ENCODE results near the gene BRINP3.

The BRINP3 gene

DNA sequence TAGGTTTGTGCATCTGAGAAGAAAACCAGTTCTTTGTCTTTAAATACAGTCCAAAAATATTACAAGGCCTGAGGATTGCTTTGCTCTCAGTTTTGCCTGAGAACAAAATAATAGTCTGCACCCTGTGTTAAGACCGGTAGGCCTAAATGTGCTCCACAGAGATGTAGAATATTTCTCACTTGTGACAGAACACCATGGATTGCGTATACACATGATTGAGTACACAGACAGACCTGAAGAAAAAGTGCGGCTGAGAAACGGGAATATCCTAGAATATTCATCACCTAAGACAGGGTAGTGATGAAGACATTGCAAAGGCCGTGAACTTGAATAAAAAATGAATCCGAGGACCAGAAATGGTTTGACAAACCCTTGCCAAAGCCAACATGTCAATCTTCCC is 155.4 kb downstream of the BRINP3 start:
- DNase-seq (ENCODE audit: low read depth): no peak

DNA sequence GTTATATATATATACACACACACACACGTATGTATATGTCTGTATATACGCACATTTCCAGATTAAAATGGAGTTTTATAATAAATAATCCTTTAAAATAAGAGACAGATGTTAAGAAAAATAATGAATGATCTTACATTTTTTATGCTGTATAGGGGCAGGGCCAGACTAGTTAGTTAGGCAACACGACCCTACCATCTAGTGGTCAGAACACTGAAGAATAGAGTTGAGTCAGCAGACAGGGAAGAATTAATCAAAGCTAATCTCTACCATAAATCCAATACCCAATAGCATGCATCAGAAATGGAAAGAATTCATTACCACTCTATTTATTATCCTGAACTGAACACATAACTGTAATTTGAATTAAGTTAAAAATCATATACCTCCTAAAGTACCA is 156.7 kb downstream of the BRINP3 start:
- DNase-seq (ENCODE audit: low read depth): no peak

- no peak for DNase-seq (ENCODE audit: low read depth)
These were observed 164.9 kb downstream of the BRINP3 start for GRCh38 chr1:190312763-190313162.

DNA sequence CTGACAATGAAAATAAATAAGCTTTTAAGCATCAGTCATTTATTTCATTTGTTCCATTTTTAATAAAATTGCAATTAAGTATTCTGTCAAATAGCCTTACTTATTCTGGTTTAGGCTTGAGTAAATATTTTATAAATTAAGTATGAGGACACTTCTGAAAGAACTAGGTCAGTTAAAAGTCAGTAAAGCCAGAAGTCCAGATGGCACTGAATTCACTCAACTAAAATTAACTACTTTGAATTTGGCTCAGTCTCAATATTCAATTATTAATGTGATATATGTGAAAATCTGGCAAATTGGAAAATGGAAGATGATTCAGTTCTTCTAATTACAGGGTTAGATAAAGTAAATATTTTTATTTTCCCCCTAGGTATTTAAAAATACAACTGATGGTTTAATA is 174.2 kb downstream of the BRINP3 start:
- no peak for DNase-seq (ENCODE audit: low read depth)

DNA sequence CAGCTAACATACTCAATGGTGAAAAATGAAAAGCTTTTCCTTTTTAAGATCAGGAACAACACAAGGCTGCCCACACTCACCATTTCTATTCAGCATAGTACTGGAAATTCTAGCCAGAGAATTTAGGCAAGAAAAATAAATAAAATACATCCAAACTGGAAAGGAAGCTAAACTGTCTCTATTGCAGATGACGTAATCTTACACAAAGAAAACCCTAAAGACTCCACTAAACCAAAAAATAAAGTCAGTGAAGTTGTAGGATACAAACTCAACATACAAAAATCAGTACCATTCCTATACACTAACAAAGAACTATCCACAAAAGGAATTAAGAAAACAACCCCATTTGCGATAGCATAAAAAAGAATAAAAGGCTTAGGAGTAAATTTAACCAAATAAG is 181.2 kb downstream of the BRINP3 start:
- no peak for DNase-seq (ENCODE audit: low read depth)

GRCh38 chr1:190289897-190290296 is 187.8 kb downstream of the BRINP3 start:
- DNase-seq (ENCODE audit: low read depth): no peak

- no peak for DNase-seq (ENCODE audit: low read depth)
These were observed 191.6 kb downstream of the BRINP3 start for GRCh38 chr1:190286111-190286510.

DNA sequence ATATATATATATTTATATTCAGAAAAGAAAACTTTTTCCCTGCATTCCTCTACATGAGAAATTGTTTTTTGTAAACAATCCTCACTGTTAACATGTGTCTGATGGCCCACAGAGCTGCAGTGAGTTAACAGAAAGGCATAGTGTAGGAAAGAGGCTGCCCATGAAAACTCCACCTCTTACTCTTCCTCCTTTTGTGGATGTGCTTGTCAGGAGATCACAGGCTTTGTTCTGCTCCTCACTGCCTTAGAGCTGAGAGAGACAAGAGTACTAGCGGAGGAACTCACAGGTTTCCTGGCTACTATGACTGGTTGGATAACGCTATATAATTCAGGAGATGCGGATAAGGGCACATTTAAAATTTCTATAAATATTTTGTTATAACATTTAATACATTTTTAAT is 200.6 kb downstream of the BRINP3 start:
- DNase-seq (ENCODE audit: low read depth): no peak

DNA sequence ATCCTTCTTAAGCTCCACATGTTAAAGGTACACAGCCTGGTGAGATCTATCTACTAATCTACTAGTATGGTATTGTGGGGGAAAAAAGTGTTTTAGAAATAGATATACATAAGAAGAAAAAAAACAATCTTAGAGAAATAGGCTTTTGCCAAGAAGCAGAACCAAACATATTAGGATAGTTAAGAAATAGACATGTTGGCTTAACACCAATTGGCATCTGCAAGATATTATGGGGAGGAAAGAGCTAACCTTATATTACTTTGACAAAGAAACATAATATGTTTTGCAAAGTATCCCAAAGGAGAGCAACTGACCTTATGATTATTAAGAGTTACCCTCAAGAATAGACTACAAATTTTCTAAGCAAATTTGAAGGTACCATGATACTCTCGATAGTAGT is 202.9 kb downstream of the BRINP3 start:
- no peak for DNase-seq (ENCODE audit: low read depth)

GRCh38 chr1:190273161-190273560 is 204.5 kb downstream of the BRINP3 start:
- no peak for DNase-seq (ENCODE audit: low read depth)

- no peak for DNase-seq (ENCODE audit: low read depth)
These were observed 215.1 kb downstream of the BRINP3 start for GRCh38 chr1:190262538-190262937.

- no peak for DNase-seq (ENCODE audit: low read depth)
These were observed 218.2 kb downstream of the BRINP3 start for GRCh38 chr1:190259424-190259823.

DNA sequence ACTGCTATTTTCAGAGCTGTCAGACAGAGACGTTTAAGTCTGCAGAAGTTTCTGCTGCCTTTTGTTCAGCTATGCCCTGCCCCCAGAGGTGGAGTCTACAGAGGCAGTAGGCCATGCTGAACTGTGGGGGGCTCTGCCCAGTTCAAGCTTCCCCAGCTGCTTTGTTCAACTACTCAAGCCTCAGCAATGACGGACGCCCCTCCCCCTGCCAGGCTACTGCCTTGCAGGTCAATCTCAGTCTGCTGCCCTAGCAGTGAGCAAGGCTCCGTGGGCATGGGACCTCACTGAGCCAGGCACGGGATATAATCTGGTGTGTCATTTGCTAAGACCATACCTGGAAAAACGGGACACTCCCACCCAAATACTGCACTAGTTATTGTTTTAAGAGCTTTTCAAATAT is 219.7 kb downstream of the BRINP3 start:
- no peak for DNase-seq (ENCODE audit: low read depth)

- DNase-seq (ENCODE audit: low read depth): no peak
These were observed 225.6 kb downstream of the BRINP3 start for GRCh38 chr1:190252046-190252445.

DNA sequence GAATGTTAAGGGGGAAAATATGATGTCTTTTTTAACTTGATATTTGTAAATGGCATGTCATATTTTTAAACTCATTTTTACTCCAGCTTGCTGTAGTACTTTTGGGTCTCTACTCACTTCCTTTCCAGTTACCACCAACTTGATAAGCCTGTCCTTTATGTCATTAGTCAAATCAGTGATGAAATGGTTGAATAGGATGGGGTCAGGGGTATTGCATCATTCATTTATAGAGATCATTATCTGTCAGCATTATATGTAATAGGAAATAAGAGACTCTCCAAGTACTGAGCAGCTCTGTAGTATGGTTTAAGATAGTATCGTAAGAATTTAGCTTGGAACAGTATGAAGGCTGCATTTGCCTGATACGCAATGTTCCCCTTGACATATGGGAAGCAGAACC is 227.3 kb downstream of the BRINP3 start:
- no peak for DNase-seq (ENCODE audit: low read depth)

DNA sequence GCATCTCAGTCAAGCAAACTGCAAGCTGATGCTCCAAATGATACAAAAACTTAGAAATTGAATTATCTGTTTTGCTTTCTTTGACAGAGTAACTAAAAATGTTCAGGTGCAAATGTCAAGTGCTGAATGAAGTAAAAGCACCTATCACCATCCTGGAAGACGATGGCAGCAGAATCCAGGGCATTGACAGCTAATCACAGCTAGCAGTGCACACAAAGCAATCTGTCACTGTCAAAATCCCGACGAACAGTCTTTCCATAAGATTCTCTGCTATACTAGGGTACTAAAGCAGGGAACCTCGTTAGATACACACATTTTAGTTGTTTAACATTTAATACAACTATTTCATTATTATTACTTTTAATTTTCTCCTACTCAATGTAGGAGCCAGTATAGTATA is 233.3 kb downstream of the BRINP3 start:
- no peak for DNase-seq (ENCODE audit: low read depth)

DNA sequence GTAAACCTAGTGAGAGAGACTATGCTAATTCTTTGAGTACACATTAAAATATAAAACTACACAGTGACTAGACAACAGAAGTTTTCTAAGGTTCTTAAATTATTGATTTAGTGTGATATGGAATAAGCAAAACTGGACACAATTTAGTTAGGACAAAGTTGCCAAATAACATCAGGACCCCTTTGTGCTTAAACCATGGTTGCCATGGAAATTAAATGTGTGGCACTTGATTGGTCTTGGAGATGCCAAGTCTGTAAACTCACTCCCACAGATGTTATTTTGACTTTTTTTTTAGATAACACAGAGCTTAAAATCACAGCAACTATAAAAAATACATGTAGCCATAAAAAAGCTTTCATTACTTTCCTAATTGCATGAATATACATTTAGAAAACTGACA is 234.6 kb downstream of the BRINP3 start:
- DNase-seq (ENCODE audit: low read depth): no peak

- no peak for DNase-seq (ENCODE audit: low read depth)
These were observed 251.7 kb downstream of the BRINP3 start for GRCh38 chr1:190226006-190226405.

DNA sequence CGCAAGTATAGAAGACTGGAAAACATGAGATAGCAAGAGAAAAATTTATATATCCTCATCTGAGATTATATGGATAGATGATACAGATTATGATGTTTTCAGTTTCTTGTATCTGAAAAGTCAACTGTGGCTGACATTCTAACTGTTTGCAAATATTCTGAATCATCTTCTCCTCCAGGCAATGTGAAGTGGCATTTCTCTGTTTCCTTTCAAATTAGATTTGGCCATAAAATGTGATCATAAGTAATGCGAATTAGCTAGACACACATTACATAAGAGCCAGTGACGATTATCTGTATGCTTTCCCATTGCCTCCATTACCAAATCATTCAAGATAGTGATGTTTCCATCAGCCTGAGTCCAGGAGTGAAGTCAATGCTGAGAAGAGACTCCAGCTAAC is 265.2 kb downstream of the BRINP3 start:
- no peak for DNase-seq (ENCODE audit: low read depth)

DNA sequence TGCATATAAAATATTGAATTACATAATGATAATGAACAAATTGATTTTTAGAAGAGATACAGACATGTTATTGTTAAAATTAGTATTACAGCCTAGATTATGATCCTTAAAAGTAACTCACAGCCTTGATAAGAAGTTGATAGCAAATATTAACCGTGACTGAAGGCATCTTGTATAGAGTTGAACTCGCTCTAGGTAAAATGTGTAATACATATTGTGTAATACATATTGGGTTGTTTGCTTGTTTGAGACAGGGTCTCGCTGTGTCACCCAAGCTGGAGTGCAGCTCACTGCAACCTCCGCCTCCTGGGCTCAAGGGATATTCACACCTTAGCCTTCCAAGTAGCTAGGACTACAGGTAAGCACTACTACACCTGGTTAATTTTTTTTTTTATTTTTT is 269.9 kb downstream of the BRINP3 start:
- no peak for DNase-seq (ENCODE audit: low read depth)

GRCh38 chr1:190205713-190206112 is 272.0 kb downstream of the BRINP3 start:
- DNase-seq (ENCODE audit: low read depth): no peak

GRCh38 chr1:190196020-190196419 is 281.6 kb downstream of the BRINP3 start:
- DNase-seq (ENCODE audit: low read depth): no peak

- no peak for DNase-seq (ENCODE audit: low read depth)
These were observed 284.1 kb downstream of the BRINP3 start for GRCh38 chr1:190193508-190194115.

DNA sequence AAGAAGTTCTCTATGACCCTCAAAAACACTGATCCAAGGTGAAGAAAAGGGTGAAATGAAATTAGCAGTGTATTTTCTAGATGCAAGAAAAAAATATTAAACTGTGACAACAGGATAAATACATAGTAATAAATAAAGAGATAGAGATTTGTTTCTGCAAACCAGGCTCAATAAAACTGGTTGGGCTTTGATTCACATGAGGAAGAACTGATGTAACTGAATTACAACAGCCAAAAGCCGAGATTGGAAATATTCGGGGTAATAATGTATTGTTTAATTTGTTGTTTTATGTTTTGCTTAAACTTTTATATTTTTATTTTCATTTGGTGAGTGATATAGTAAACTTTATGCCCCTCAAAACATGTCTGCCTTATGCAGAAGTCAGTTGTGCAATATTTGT is 285.0 kb downstream of the BRINP3 start:
- no peak for DNase-seq (ENCODE audit: low read depth)

GRCh38 chr1:190183588-190183987 is 294.1 kb downstream of the BRINP3 start:
- no peak for DNase-seq (ENCODE audit: low read depth)

Data from activated T-cell treated with anti-CD3 and anti-CD28 coated beads for 48 hours (primary cell).